MM.1S (cell line): ENCODE measurements around the gene MFRP.

Experiments
- EZH2phosphoT487 ChIP-seq: fragments of 300-600 bp; sonication (generic); IDR thresholded peaks from 2 replicates; pipeline ENCODE4 v1.6.1; 2018; ENCODE audit warnings: antibody characterized with exemption, low read length
- TF ChIP-seq, protein P1 (sequence below): fragments of 300-600 bp; sonication (generic); IDR thresholded peaks from 2 replicates; pipeline ENCODE4 v1.5.1; 2016; ENCODE audit warnings: antibody characterized with exemption, low read length, mixed read lengths

DNA sequence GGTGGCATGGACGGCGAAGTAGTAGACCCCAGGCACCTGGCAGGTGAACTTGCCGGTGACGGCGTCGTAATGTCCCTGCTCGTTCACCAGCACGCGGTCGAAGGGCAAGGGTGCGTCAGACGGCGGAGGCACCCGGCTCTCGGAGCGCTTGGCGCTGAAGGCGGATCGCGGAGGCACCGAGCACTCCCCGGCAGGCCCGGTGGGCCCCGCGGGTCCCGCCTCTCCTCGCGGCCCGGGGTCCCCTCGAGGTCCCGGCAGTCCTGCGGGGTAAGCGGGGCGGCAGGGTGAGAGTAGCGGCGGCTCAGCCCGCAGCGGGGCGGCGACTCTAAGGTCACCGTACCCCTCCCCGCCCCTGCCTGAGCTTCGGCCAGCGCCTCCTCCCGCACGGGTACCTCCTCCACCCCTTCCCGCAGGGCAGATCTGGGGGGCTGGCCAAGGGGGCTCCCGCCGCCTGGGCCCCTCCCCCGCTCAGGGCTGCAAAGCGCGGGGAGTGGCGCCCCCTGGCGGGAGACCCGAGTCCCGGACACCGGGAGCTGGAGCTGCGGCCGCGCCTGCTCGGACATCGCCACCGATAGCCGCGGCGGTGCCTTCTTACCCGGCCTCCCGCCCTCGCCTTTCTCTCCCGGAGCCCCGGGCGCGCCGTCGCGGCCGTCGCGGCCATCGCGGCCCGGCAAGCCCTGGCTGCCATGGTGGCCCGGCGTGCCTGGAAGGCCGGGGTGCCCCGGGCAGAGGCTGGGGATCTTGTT lies 6.7 kb downstream of the MFRP start:
- TF ChIP-seq, protein P1, sequence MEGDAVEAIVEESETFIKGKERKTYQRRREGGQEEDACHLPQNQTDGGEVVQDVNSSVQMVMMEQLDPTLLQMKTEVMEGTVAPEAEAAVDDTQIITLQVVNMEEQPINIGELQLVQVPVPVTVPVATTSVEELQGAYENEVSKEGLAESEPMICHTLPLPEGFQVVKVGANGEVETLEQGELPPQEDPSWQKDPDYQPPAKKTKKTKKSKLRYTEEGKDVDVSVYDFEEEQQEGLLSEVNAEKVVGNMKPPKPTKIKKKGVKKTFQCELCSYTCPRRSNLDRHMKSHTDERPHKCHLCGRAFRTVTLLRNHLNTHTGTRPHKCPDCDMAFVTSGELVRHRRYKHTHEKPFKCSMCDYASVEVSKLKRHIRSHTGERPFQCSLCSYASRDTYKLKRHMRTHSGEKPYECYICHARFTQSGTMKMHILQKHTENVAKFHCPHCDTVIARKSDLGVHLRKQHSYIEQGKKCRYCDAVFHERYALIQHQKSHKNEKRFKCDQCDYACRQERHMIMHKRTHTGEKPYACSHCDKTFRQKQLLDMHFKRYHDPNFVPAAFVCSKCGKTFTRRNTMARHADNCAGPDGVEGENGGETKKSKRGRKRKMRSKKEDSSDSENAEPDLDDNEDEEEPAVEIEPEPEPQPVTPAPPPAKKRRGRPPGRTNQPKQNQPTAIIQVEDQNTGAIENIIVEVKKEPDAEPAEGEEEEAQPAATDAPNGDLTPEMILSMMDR, result peak; percentile 60
- TF ChIP-seq EZH2phosphoT487, result no peak
